GM19240 (cell line): Measurements from ENCODE around the gene XKR3.
"Not testable (repeated sequence)": the region's sequence is repeated elsewhere in the genome, so short reads cannot be mapped to it uniquely, and the experiment has no call there.

Source experiments
- DNase-seq: peaks from one replicate; pipeline ENCODE4 v3.0.0; 2011; ENCODE audit warnings: low spot score; ENCODE audit not compliant: insufficient read length

The XKR3 gene

GRCh38 chr22:16806401-16806800 lies 18.8 kb downstream of the XKR3 start:
- DNase-seq = no peak

- DNase-seq = no peak
Observed at GRCh38 chr22:16804882-16805281, 20.3 kb downstream of the XKR3 start.

DNA sequence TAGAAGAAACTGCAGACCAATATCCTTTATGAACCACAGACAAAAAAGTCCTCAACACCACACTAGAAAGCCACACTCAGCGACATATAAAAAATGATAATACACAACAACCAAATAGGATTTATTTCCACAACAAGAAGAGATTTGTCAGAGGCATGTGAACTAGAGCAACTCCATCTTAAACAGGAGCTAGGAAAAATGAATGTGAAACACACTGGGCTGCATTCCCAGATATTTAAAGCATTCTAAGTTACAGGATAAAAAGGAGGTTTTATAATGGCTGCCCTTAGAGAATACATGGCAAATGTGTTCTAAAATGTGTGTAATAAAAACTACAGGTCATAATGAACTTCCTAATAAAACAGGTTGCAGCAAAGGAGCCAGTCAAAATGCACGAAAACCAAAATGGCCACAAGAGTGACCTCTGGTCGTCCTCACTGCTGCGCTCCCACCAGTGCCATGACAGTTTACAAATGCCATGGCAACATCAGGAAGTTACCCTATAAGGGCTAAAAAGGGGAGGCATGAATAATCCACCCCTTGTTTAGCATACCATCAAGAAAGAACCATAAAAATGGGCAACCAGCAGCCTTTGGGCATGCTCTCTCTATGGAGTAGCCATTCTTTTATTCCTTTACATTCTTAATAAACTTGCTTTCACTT lies 21.8 kb downstream of the XKR3 start:
- no peak for DNase-seq

- DNase-seq = no peak
Observed at GRCh38 chr22:16801571-16801970, 23.6 kb downstream of the XKR3 start.

DNA sequence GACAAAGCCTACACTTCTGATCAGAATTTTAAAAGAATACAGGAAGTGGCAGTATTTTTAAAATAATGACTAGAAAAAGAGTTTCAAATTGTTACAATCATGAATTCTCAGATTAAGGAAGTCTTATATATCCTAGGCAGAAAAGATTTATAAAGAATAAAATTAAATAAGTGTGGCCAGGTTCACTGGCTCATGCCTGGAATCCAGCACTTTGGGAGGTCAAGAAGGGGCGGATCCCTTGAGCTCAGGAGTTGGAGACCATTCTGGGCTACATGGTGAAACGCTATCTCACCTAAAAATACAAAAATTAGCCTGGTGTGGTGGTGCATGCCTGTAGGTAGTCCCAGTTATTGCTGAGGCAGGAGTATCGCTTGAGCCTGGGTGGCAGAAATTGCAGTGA lies 24.1 kb downstream of the XKR3 start:
- no peak for DNase-seq

GRCh38 chr22:16800358-16800757 lies 24.9 kb downstream of the XKR3 start:
- no peak for DNase-seq

DNA sequence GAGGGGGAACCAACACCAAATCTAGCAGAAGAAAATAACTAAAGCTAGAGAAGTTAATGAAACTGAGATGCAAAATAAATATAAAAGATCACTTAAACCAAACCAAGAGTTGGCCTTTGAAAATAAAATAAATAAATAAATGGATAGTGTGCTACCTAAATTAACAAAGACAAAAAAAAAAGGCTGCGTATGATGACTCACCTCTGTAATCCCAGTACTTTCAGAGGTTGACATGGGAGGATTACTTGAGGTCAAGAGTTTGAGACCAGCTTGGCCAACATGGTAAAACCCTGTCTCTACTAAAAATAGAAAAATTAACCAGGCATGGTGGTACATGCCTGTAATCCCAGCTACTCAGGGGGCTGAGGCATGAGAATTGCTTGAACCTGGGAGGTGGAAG lies 29.7 kb downstream of the XKR3 start:
- DNase-seq = not testable (repeated sequence)

- no peak for DNase-seq
Observed at GRCh38 chr22:16793831-16794230, 31.4 kb downstream of the XKR3 start.

- DNase-seq = no peak
Observed at GRCh38 chr22:16789860-16790493, 35.2 kb downstream of the XKR3 start.

- no peak for DNase-seq
Observed at GRCh38 chr22:16783930-16784354, 41.3 kb downstream of the XKR3 start.

- DNase-seq = no peak
Observed at GRCh38 chr22:16783453-16783852, 41.8 kb downstream of the XKR3 start.

GRCh38 chr22:16781764-16782329 lies 43.4 kb downstream of the XKR3 start:
- no peak for DNase-seq

GRCh38 chr22:16781074-16781763 lies 44.0 kb downstream of the XKR3 start:
- DNase-seq = no peak

DNA sequence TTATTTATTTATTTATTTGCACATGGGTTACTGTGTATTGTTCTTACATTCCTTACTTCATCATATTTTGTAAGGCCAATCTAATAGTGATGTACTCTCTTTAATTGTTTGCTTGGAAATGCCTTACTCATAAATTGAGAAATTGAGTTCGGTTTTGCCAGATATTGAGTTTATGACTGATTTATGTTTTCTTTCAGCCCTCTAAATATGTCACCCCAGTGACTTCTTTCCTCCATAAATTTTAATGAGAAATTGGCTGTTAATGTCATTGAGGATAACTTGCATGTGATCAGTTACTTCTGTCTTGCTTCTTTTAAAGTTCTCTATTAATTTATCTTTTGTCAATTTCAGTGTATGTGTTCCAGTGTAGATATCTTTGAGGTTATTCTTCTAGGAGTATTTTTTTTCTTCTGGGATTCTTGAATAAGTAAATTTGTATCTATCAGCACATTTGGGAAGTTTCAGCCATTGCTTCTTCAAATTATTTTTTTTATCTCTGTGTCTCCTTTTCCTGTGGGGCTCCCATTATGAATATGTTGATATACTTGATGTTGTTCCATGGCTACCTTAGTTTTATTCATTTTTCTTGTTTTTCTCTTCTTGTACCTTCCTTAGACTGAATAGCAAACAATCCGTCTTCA lies 47.8 kb downstream of the XKR3 start:
- DNase-seq = no peak

DNA sequence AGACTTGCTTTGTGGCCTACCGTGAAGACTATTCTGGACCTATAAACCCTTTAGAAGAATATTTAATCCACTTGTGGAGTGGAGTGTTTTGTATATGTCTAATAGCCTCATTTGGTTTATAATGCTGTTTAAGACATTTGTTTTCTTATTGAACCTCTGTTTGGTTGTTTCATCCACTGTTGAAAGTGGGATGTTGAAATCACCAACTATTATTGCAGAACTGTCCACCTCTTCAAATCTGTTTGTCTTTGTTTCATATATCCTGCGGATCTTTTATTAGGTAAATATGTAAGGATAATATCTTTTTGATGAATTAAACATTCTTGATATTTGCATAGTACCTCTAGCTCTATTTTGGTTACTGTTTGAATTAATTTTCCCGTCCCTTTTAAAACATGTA lies 49.1 kb downstream of the XKR3 start:
- no peak for DNase-seq

- DNase-seq = no peak
Observed at GRCh38 chr22:16774911-16775500, 50.2 kb downstream of the XKR3 start.

DNA sequence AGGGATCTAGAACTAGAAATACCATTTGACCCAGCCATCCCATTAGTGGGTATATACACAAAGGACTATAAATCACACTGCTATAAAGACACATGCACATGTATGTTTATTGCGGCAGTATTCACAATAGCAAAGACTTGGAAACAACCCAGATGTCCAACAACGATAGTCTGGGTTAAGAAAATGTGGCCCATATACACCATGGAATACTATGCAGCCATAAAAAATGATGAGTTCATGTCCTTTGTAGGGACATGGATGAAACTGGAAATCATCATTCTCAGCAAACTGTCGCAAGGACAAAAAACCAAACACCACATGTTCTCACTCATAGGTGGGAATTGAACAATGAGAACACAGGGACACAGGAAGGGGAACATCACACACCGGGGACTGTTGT lies 53.6 kb downstream of the XKR3 start:
- not testable (repeated sequence) for DNase-seq

GRCh38 chr22:16767927-16768326 lies 57.3 kb downstream of the XKR3 start:
- DNase-seq = not testable (repeated sequence)

GRCh38 chr22:16762224-16762623 lies 63.0 kb downstream of the XKR3 start:
- not testable (repeated sequence) for DNase-seq

DNA sequence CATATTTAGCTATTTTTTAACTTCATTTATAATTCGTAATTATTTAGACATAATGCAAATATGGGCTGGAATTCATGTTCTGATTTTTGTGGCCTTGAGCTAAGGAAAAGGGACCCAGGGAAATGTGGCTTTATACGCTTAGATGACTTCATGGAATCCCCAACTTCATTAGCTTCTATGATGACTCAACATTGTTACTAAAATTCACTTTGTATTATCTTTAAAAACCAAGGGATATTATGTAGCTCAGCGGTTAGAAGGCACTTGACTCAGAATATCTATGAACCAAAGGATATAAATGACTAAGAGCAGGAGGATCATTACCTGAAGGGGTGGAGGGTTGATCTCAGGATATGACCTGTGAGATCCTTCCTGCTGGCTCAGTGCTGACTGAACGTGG lies 64.8 kb downstream of the XKR3 start:
- not testable (repeated sequence) for DNase-seq

DNA sequence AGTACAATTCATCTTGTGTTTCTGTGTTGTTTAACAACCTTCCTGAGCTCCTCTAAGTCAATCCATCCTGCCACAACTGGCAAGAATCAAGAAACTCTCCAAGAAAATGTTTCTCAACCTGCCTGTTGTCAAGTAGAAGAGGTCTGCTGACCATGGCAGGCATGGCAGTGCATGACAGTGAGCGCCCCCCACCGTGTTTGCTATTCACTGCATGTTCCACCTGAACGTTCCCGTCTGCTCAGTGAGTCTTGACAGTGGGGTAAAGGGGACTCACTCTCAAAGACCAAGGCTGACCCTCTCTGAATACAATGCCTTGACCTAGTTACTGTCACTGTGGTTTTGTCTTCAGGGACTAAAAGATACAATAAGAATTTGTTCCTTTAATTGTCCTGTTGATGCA lies 75.9 kb downstream of the XKR3 start:
- not testable (repeated sequence) for DNase-seq
